GM12891 (cell line): ENCODE measurements around the gene CERS6.

Experiments used
- POLR2A ChIP-seq: IDR thresholded peaks from 2 replicates; pipeline ENCODE4 v1.6.1; 2011; ENCODE audit warnings: low read depth, low read length, control low read depth
- POLR2AphosphoS5 ChIP-seq: IDR thresholded peaks from 2 replicates; pipeline ENCODE4 v1.6.1; 2011; ENCODE audit warnings: low read depth, low read length, control low read depth
- SPI1 ChIP-seq: IDR thresholded peaks from 2 replicates; pipeline ENCODE4 v1.6.1; 2011; ENCODE audit warnings: low read depth, low read length, control low read depth
- TAF1 ChIP-seq: IDR thresholded peaks from 2 replicates; pipeline ENCODE4 v1.6.1; 2011; ENCODE audit warnings: low read depth, low read length, control low read depth

DNA sequence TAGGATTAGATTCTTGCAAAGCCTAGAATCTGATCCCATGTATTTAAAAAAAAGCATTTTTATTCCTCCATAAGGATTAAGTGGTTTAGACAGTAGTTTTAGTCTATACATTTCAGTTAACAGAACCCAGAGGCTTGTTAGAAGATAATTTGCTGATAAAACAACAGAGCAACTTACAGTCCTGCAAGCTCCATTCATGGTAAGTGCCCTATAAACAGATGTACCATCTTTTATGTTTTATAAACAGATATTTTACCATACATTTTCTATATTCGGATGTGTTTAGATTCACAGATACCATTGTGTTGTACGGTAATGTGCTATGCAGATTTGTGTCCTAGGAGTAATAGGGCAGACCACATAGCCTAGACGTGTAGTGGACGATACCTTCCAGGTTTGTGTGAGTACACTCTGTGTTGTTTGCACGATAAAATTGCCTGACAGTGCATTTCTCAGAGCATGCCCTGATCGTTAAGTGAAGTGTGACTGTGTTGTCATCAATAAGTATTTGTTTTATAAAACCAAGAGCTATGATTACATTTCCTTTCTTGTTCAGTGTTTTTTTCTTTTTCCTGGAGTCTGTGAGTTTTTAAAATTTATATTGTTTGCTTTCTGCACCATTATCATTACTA is 54.2 kb downstream of the CERS6 start:
- TF ChIP-seq POLR2AphosphoS5 (no peak), POLR2A (no peak), TAF1 (no peak), SPI1 (no peak)
